GM10248 (cell line): ENCODE data around the gene ZNF697.

Experiments used
- CTCF ChIA-PET: fragments of 300-600 bp; sonication (Branson Sonifier 250); formaldehyde crosslinking; extraction: SDS; loops from one replicate; lab custom pipeline; 2021; ENCODE audit warnings: antibody characterized with exemption; lab: Yijun Ruan, JAX
- POLR2A ChIA-PET: fragments of 350-650 bp; sonication (Branson Sonifier 250); formaldehyde crosslinking; extraction: SDS; loops from one replicate; lab custom pipeline; 2020; ENCODE audit warnings: antibody characterized with exemption; lab: Yijun Ruan, JAX
- DNase-seq: peaks from one replicate; pipeline ENCODE4 v3.0.0; 2012; ENCODE audit errors: extremely low spot score
- CTCF ChIP-seq: IDR thresholded peaks from 2 replicates; pipeline ENCODE4 v1.5.1; 2012; ENCODE audit warnings: mild to moderate bottlenecking, low read depth; ENCODE audit errors: extremely low read depth, missing control alignments, control extremely low read depth

ZNF697 gene

GRCh38 chr1:119651641-119652040 is 3.6 kb upstream of the ZNF697 start:
- POLR2A ChIA-PET: no interaction called here
- DNase-seq: no peak
- CTCF ChIA-PET: interaction anchor here (1.0 to 34.6 kb wide), 4 partner anchors 9 to 31 kb away, joined by 3 to 1134 read pairs (median 199); no protein-coding TSS in a partner anchor
- no peak for TF ChIP-seq CTCF

- DNase-seq: no peak
- no peak for TF ChIP-seq CTCF
- ChIA-PET CTCF (interaction anchor here (1.0 to 34.6 kb wide), 4 partner anchors 10 to 30 kb away, joined by 3 to 1134 read pairs (median 199); no protein-coding TSS in a partner anchor), POLR2A (no interaction called here)
Measured at GRCh38 chr1:119651133-119651532, 3.1 kb upstream of the ZNF697 start.

- CTCF ChIA-PET: interaction anchor here (0.7 to 34.6 kb wide), 8 partner anchors 8 to 28 kb away, joined by 4 to 1134 read pairs (median 10); no protein-coding TSS in a partner anchor
Measured at GRCh38 chr1:119648620-119649004, 546 bp upstream of the ZNF697 start.

GRCh38 chr1:119647228-119647733 is 785 bp downstream of the ZNF697 start:
- no peak for DNase-seq
- POLR2A ChIA-PET: interaction anchor here (1.6 kb wide), 1 partner anchor 15 kb away, joined by 6 read pairs; no protein-coding TSS in a partner anchor
- CTCF ChIA-PET: interaction anchor here (1.1 to 34.6 kb wide), 7 partner anchors 9 to 320 kb away, joined by 3 to 1134 read pairs (median 13); no protein-coding TSS in a partner anchor
- TF ChIP-seq CTCF: no peak

More at GRCh38 chr1:119648620-119649004, 546 bp upstream of the ZNF697 start:
- DNase-seq: no peak
- TF ChIP-seq CTCF: no peak
- POLR2A ChIA-PET: interaction anchor here (1.9 kb wide), 1 partner anchor 11 kb away, joined by 4 read pairs; no protein-coding TSS in a partner anchor

GRCh38 chr1:119646521-119647227 is 1.4 kb downstream of the ZNF697 start:
- CTCF ChIA-PET: interaction anchor here (1.1 to 34.6 kb wide), 5 partner anchors 10 to 28 kb away, joined by 4 to 1134 read pairs (median 58); no protein-coding TSS in a partner anchor
- POLR2A ChIA-PET: interaction anchor here (1.6 kb wide), 1 partner anchor 15 kb away, joined by 6 read pairs; no protein-coding TSS in a partner anchor

More at GRCh38 chr1:119646521-119647227, 1.4 kb downstream of the ZNF697 start:
- DNase-seq: no peak
- no peak for TF ChIP-seq CTCF
